Glutamatergic neuron (in vitro differentiated cells): ENCODE results near the gene FAH. TPM values are rescaled to one million over a fixed set of nuclear protein-coding genes. Genes with fewer than 3 reads are reported as not detected.
A peak's percentile ranks its signal among the peaks of the same experiment; 100 is the strongest.

ENCODE experiments used
- DNase-seq: peaks from one replicate; pipeline ENCODE4 v3.0.0; 2022
- H3K27ac Mint-ChIP-seq: one replicate; pipeline ENCODE4 v1.8.0; 2020; ENCODE audit warnings: mild to moderate bottlenecking, mixed read lengths, inconsistent platforms; ENCODE audit not compliant: unreplicated experiment
- H3K27me3 Mint-ChIP-seq: one replicate; pipeline ENCODE4 v1.8.0; 2020; ENCODE audit warnings: mild to moderate bottlenecking, moderate library complexity, mixed read lengths, inconsistent platforms; ENCODE audit not compliant: unreplicated experiment
- H3K36me3 Mint-ChIP-seq: one replicate; pipeline ENCODE4 v1.8.0; 2020; ENCODE audit warnings: mild to moderate bottlenecking, mixed read lengths, inconsistent platforms; ENCODE audit not compliant: unreplicated experiment
- H3K4me1 Mint-ChIP-seq: one replicate; pipeline ENCODE4 v1.8.0; 2020; ENCODE audit warnings: mild to moderate bottlenecking, low read depth, mixed read lengths, inconsistent platforms; ENCODE audit not compliant: unreplicated experiment
- H3K4me3 Mint-ChIP-seq: one replicate; pipeline ENCODE4 v1.8.0; 2020; ENCODE audit warnings: mild to moderate bottlenecking, mixed read lengths, inconsistent platforms; ENCODE audit not compliant: unreplicated experiment
- H3K9me3 Mint-ChIP-seq: one replicate; pipeline ENCODE4 v1.8.0; 2020; ENCODE audit warnings: mild to moderate bottlenecking, moderate library complexity, mixed read lengths, inconsistent platforms; ENCODE audit not compliant: unreplicated experiment
- total RNA-seq: library from RNA; stranded (reverse); fragmentation: NEBNext Ultra II Directional; extraction: Animal tissue kit (Norgen Biotek cat#: 25700); gene quantifications from one replicate; pipeline ENCODE4 v1.2.1, GENCODE V29; 2021; ENCODE audit not compliant: unreplicated experiment
- TF ChIP-seq, protein P1 (sequence below): fragments of 200-600 bp; sonication (generic); IDR thresholded peaks from one replicate; pipeline ENCODE4 v1.5.0; 2021; ENCODE audit not compliant: partially characterized antibody, unreplicated experiment

FAH gene
- total RNA-seq, 1 donor from 2014 or later = 3.7 TPM

DNA sequence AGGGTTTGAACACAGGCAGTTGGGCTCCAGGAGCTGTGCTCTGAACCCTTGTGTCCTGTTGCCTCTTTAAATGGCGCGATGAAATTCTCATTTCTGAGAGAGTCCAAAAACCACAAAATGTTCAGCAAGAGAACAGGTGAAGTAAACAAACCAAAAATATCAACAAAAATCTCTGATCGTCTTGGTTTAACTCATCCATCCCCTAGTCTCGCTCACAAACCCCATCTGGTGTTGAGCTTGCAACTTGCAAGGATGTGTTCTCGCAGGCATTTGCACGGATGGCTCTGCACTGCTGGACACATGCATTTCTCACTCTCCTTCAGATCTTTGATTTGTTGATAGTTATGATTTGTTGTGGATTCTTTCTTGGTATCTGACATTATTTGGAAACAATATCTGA lies 31.1 kb downstream of the FAH start:
- TF ChIP-seq, protein P1, sequence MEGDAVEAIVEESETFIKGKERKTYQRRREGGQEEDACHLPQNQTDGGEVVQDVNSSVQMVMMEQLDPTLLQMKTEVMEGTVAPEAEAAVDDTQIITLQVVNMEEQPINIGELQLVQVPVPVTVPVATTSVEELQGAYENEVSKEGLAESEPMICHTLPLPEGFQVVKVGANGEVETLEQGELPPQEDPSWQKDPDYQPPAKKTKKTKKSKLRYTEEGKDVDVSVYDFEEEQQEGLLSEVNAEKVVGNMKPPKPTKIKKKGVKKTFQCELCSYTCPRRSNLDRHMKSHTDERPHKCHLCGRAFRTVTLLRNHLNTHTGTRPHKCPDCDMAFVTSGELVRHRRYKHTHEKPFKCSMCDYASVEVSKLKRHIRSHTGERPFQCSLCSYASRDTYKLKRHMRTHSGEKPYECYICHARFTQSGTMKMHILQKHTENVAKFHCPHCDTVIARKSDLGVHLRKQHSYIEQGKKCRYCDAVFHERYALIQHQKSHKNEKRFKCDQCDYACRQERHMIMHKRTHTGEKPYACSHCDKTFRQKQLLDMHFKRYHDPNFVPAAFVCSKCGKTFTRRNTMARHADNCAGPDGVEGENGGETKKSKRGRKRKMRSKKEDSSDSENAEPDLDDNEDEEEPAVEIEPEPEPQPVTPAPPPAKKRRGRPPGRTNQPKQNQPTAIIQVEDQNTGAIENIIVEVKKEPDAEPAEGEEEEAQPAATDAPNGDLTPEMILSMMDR = no peak
- DNase-seq = peak; percentile 56
- H3K27ac Mint-ChIP-seq = no peak overlapping the region
- peaks cover 3% of the 10 kb centered on the region for H3K36me3 Mint-ChIP-seq
- H3K4me1 Mint-ChIP-seq = peaks cover 35% of the 10 kb centered on the region
- H3K9me3 Mint-ChIP-seq = peaks cover 15% of the 10 kb centered on the region
- H3K27me3 Mint-ChIP-seq = peaks cover 3% of the 10 kb centered on the region
- no peak overlapping the region for H3K4me3 Mint-ChIP-seq

DNA sequence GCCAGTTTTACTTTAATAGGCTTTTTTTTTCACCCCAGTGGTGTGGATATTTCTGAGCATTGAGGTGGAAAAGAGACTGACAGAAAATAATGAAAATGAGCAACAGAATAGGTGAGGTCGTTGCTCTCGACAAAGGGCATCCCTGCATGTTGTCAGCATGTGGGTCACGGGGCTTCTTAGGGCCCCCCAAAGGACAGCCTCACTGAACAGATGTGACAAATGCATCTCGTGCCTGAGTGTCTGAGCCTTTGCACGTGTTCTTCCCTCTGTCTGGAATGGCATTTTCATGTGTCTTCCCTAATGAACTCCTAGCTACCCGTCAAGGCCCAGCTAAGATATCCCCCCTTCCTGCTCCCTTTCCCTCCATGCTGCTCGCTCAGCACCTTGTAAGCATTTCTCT lies 31.8 kb downstream of the FAH start:
- TF ChIP-seq, protein P1 = no peak
- no peak overlapping the region for H3K27ac Mint-ChIP-seq
- H3K4me3 Mint-ChIP-seq = no peak overlapping the region
- peaks cover 38% of the 10 kb centered on the region for H3K4me1 Mint-ChIP-seq
- no peak for DNase-seq
- H3K36me3 Mint-ChIP-seq = no peaks in the 10 kb centered on the region
- H3K9me3 Mint-ChIP-seq = peaks cover 12% of the 10 kb centered on the region
- H3K27me3 Mint-ChIP-seq = peaks cover 3% of the 10 kb centered on the region

DNA sequence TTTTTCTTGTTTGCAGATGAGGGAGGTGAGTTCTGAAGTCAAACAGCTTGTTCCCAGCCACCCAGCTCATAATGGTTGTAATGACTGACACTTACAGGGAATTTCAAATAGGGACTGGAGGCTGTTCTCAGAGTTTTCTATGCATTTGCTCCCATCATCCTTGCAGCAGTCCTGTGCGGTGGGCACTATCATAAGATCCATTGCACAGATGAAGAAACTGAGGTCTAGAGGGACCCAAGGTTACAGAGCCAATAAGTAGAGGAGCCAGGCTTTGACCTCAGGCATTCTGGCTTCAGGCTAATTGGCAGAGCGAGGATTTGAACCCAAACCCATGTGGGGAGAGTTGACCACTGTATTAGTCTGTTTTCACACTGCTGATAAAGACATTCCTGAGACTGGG lies 32.4 kb downstream of the FAH start:
- DNase-seq = no peak
- Mint-ChIP-seq H3K27ac (no peak overlapping the region), H3K4me1 (peaks cover 38% of the 10 kb centered on the region), H3K4me3 (no peak overlapping the region), H3K27me3 (peaks cover 3% of the 10 kb centered on the region), H3K9me3 (peaks cover 12% of the 10 kb centered on the region), H3K36me3 (no peaks in the 10 kb centered on the region)
- TF ChIP-seq, protein P1 = no peak

DNA sequence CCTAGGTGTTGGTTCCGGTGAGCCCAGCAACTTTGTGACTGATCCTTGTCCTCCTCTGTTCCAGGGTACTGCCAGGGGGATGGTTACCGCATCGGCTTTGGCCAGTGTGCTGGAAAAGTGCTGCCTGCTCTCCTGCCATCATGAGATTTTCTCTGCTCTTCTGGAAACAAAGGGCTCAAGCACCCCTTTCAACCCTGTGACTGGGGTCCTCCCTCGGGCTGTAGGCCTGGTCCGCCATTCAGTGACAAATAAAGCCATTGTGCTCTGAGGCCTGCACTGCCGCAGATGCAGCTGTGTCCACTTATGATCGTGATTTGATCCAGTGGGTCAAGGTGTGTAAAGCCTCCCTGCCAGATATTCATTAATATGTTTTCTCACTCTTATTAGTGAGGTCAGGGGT lies 33.3 kb downstream of the FAH start:
- DNase-seq = no peak
- Mint-ChIP-seq H3K4me1 (peaks cover 39% of the 10 kb centered on the region), H3K9me3 (peaks cover 12% of the 10 kb centered on the region), H3K36me3 (no peaks in the 10 kb centered on the region), H3K4me3 (no peak overlapping the region), H3K27ac (no peak overlapping the region), H3K27me3 (peaks cover 3% of the 10 kb centered on the region)
- TF ChIP-seq, protein P1 = no peak

DNA sequence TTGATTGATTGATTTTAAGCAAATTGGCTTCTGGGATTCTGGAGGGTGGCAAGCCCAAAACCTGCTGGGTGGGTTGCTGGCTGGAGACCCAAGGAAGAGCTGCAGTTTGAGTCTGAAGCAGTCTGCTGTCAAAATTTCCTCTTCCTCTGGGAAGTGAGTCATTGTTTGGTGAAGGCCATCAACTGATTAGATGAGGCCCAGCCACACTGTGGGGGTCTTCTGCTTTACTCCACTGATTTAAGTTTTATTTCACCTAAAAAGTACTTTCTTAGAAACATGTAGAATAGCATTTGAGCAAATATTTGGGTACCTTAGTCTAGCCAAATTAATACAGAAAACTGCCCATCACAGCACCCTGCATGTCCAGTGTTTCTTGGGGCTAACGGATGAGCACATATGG lies 33.8 kb downstream of the FAH start:
- H3K27ac Mint-ChIP-seq = no peak overlapping the region
- TF ChIP-seq, protein P1 = no peak
- no peak for DNase-seq
- peaks cover 3% of the 10 kb centered on the region for H3K27me3 Mint-ChIP-seq
- no peaks in the 10 kb centered on the region for H3K36me3 Mint-ChIP-seq
- peaks cover 12% of the 10 kb centered on the region for H3K9me3 Mint-ChIP-seq
- peaks cover 39% of the 10 kb centered on the region for H3K4me1 Mint-ChIP-seq
- H3K4me3 Mint-ChIP-seq = no peak overlapping the region
